ENCODE data around the gene DZIP1.
"Not testable (repeated sequence)": the region's sequence is repeated elsewhere in the genome, so short reads cannot be mapped to it uniquely, and the experiment has no call there.

DZIP1 gene

GRCh38 chr13:95604556-95604915, 40.0 kb downstream of the DZIP1 start:
- no peak for DNase-seq (ENCODE audit: low spot score)

- DNase-seq (ENCODE audit: low spot score), result no peak
These were observed 40.5 kb downstream of the DZIP1 start for GRCh38 chr13:95603887-95604555.

- no peak for DNase-seq (ENCODE audit: low spot score)
These were observed 42.6 kb downstream of the DZIP1 start for GRCh38 chr13:95601906-95602305.

- DNase-seq (ENCODE audit: low spot score), result no peak
These were observed 43.3 kb downstream of the DZIP1 start for GRCh38 chr13:95601216-95601615.

- DNase-seq (ENCODE audit: low spot score), result no peak
These were observed 47.8 kb downstream of the DZIP1 start for GRCh38 chr13:95596701-95597100.

- no peak for DNase-seq (ENCODE audit: low spot score)
These were observed 51.0 kb downstream of the DZIP1 start for GRCh38 chr13:95593462-95593861.

- no peak for DNase-seq (ENCODE audit: low spot score)
These were observed 55.8 kb downstream of the DZIP1 start for GRCh38 chr13:95588721-95589120.

- no peak for DNase-seq (ENCODE audit: low spot score)
These were observed 56.4 kb downstream of the DZIP1 start for GRCh38 chr13:95588134-95588533.

- DNase-seq (ENCODE audit: low spot score), result no peak
These were observed 58.6 kb downstream of the DZIP1 start for GRCh38 chr13:95585867-95586266.

GRCh38 chr13:95579303-95579702, 65.2 kb downstream of the DZIP1 start:
- no peak for DNase-seq (ENCODE audit: low spot score)

GRCh38 chr13:95573221-95573620, 71.3 kb downstream of the DZIP1 start:
- no peak for DNase-seq (ENCODE audit: low spot score)

- DNase-seq (ENCODE audit: low spot score), result no peak
These were observed 72.6 kb downstream of the DZIP1 start for GRCh38 chr13:95571941-95572340.

- no peak for DNase-seq (ENCODE audit: low spot score)
These were observed 74.5 kb downstream of the DZIP1 start for GRCh38 chr13:95570016-95570415.

- DNase-seq (ENCODE audit: low spot score), result no peak
These were observed 76.4 kb downstream of the DZIP1 start for GRCh38 chr13:95568131-95568530.

GRCh38 chr13:95565758-95566157, 78.7 kb downstream of the DZIP1 start:
- DNase-seq (ENCODE audit: low spot score), result not testable (repeated sequence)

- DNase-seq (ENCODE audit: low spot score), result no peak
These were observed 79.7 kb downstream of the DZIP1 start for GRCh38 chr13:95564733-95565291.

GRCh38 chr13:95564091-95564490, 80.4 kb downstream of the DZIP1 start:
- DNase-seq (ENCODE audit: low spot score), result no peak

GRCh38 chr13:95560387-95560786, 84.1 kb downstream of the DZIP1 start:
- DNase-seq (ENCODE audit: low spot score), result no peak

- no peak for DNase-seq (ENCODE audit: low spot score)
These were observed 85.4 kb downstream of the DZIP1 start for GRCh38 chr13:95559100-95559499.

- DNase-seq (ENCODE audit: low spot score), result no peak
These were observed 87.5 kb downstream of the DZIP1 start for GRCh38 chr13:95557013-95557412.

GRCh38 chr13:95553581-95554385, 90.7 kb downstream of the DZIP1 start:
- DNase-seq (ENCODE audit: low spot score), result no peak

- DNase-seq (ENCODE audit: low spot score), result no peak
These were observed 91.7 kb downstream of the DZIP1 start, which contains the start of gene CLDN10 for GRCh38 chr13:95552539-95553441. CLDN10 (plus strand) TSS chr13:95552720; CDS start chr13:95552754, 34 bp downstream.

Measured in CD4-positive, alpha-beta T cell treated with Interleukin-6 at 100 ng/mL for 8 hours (primary cell).